Measurements from ENCODE around the gene C6orf62.
"Not testable (repeated sequence)": the region's sequence is repeated elsewhere in the genome, so short reads cannot be mapped to it uniquely, and the experiment has no call there.

Gene C6orf62

DNA sequence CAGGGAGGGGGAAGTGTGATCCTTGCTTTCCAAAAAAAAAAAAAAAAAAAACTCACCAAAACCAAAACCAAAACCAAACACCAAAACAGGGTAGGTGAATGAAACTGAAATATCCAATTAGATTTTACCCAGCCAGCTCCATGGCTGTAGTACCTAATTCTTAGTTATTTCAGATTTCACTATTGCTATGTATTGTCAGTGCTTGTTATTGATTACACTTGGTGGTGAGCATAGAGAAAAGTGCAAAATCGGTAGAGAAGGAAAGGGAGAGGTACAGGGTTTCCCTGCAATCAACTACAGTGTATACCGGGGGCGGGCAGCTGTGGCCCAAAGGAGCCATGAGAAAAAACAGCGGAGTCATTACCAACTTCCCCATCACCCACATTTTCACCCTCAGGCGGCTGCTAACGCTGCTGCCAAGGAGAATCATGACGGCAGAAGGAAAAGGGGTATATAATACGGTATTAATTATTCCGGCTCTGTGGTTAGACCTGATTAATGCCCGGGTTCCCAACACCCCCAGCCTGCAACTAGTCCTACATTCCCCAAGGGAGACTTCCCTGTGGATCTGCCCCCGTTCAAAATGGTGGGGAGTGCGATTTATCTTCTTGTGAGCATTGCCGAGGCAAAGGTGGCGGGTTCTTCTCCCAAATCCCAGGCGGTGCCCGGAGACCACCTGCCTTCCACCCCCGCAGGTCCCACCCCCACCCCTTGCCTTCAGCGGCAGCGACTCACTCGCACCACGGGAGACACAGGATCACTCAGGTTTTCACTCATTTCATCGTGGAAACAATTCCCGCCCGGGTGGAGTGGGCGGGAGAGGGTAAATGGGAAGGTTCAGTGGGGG lies at the start of gene C6orf62:
C6orf62 (minus strand) TSS at position 30 of the 847 bp plus-strand sequence. CDS start 486 bp downstream, outside the sequence.
- no peak for DNase-seq

DNA sequence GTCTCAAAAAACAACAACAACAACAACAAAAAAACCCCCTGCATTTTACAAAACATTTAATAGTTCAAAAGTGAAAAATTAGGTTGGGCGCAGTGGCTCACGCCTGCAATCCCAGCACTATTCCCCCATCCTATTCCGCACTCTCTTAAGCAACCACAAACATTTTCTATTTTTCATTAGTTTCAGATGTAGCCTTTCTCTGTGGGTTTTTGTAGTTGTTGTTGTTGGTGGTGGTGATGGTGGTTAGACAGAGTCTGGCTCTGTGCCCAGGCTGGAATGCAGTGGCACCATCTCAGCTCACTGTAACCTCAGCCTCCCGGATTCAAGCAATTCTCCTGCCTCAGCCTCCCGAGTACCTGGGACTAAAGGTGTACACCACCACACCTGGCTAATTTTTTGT lies 49.4 kb upstream of the C6orf62 start:
- DNase-seq = no peak

DNA sequence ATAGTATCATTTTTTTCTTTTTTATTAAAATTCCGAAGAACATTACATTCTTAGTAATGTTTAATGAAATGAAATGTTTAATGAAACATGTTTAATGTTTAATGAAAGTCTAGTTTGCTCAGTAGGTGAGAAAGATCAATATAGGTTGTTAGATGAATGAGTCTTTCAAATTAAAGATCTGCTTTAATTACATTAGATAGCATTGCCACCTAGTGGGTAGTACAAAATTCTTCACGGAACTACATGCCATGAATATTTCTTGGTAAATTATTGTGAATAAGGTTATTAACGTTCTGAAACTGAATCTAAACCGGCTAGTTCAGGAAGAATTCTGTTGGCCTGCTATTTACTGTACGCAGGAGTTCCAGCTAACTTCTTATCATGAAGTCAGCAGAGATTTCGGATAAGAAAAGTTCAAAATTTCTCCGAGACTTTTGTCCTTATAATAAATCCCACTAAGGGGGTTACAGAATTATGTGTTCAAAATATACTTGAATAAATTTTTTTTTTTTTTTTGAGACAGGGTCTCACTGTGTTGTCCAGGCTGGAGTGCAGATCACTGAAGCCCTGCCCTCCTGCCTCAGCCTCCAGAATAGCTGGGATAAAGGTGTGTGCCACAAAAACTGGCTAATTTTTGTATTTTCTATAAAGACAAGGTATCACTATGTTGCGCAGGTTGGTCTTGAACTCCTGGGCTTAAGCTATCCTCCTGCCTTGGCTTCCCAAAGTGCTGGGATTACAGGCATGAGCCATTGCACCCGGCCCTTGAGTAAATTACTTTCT lies 47.9 kb upstream of the C6orf62 start:
- DNase-seq = no peak

DNA sequence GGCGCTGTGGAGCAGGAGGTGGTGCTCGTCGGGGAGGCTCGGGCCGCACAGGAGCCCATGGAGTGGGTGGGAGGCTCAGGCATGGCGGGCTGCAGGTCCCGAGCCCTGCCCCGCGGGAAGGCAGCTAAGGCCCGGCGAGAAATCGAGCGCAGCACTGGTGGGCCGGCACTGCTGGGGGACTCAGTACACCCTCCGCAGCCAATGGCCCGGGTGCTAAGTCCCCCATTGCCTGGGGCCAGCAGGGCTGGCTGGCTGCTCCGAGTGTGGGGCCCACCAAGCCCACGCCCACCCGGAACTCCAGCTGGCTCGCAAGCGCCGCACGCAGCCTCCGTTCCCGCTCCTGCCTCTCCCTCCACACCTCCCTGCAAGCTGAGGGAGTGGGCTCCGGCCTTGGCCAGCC lies 47.0 kb upstream of the C6orf62 start:
- DNase-seq = not testable (repeated sequence)

DNA sequence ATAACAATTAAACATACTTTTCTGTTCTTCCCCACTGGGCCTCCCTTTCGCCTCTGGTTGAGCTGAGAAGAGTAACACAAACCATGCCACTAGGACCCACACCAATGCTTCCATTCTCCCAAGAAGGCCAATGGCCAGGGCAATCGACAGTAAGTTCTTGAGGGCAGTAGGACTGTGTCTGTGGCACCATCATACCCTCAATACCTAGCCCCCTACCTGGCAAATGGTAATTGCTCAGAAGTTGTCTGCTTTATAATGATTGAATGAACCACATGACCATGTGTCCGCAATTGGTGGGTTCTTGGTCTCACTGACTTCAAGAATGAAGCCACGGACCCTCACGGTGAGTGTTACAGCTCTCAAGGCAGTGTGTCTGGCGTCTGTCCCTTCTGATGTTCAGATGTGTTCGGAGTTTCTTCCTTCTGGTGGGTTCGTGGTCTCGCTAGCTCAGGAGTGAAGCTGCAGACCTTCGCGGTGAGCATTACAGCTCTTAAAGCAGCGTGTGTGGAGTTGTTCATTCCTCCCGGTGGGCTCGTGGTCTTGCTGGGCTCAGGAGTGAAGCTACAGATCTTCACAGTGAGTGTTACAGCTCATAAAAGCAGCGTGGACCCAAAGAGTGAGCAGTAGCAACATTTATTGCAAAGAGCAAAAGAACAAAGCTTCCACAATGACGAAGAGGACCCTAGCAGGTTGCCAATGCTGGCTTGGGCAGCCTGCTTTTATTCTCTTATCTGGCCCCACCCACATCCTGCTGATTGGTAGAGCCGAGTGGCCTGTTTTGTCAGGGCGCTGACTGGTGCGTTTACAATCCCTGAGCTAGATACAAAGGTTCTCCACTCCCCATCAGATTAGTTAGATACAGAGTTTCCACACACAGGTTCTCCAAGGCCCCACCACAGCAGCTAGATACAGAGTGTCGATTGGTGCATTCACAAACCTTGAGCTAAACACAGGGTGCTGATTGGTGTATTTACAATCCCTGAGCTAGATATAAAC lies 46.2 kb upstream of the C6orf62 start:
- not testable (repeated sequence) for DNase-seq

DNA sequence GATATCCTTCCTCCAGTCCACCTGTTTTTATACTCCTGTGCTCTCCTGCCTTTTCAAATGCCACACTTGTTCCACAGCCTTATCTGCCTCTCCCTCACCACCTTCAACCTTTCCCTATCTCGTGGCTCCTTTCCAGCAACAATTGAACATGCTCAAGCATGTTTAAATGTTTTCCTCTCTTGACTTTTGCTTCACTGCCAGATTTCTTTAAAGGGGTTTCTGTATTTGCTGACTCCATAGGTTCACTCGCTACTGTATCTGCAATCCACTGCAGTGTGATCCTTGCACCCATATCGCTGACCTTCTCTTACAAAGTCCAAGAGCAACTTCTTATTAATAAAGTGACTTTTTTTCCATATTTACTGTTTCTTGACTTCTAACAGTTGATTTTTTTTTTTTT lies 44.6 kb upstream of the C6orf62 start:
- no peak for DNase-seq

DNA sequence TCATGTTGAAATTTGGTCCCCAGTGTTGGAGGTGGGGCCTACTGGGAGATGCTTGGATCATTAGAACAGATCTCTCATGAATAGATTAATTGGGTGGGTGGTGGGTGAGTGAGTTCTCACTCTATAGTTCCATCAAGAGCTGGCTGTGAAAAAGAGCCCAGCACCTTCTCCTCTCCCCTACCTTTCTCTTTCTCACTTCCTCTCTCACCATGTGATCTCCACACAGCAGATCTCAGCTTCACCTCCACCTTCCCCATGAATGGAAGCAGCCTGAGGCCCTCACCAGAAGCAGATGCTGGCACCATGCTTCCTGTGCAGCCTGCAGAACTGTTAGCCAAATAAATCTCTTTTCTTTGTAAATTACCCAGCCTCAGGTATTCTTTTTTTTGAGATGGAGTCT lies 42.9 kb upstream of the C6orf62 start:
- DNase-seq = no peak

DNA sequence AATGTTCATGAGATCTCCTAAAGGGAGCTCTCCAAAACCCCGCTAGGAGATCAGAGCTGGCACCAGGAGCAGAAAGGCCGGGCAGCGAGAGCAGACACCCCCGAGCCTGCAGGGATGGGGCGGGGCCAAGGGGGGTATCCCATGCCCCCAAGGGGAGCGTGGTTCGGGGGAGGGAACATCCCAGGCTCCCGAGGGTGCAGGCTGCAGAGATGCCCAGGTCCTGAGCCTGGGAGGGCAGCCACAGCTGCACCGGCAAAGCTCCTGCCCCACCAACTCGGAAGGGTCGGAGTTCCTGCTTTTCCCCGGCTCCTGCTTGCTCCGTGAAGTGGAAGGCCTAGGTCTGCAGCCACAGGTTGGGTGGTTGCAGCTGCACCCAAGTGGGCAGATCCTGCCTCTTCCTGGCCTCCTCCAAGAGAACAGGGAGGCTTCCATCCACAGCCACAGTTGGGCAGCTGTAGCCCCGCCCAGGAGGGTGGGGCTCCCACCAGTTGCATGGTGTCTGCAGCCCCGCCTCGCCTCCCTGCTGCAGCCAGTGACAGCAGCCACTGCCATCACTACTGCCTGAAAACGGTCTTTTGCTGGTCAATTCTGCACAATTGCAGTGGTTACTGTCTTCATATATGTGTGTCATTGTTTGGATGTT lies 42.4 kb upstream of the C6orf62 start:
- DNase-seq = no peak

DNA sequence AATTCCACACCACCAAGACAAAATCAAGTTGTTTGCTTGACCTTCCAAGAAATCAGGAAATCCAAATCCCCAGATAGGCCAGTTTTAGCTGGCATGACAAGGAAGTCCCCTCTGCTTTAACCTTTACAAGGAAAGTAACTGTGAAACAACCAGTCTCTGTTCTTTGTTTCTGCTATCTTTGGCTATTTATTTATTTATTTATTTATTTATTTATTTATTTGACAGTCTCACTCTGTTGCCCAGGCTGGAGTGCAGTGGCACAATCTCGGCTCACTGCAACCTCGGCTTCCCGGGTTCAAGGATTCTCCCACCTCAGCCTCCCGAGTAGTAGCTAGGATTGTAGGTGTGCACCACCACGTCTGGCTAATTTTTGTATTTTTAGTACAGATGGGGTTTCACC lies 41.3 kb upstream of the C6orf62 start:
- DNase-seq = no peak

DNA sequence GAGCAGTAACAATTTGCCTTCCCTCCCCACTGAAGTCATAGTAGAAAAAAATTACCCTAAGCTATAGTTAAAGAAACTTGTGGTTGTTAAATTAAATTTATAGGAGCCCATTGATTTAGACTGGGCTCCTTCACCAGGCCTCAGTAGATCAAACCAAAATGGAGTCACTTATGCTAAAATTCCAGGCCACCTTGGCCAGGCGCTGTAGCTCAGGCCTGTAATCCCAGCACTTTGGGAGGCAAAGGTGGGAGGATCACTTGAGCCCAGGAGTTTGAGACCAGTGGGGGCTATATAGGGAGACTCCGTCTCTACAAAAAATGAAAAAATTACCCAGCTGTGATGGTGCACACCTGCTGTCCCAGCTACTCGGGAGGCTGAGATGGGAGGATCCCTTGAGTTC lies 40.8 kb upstream of the C6orf62 start:
- no peak for DNase-seq

DNA sequence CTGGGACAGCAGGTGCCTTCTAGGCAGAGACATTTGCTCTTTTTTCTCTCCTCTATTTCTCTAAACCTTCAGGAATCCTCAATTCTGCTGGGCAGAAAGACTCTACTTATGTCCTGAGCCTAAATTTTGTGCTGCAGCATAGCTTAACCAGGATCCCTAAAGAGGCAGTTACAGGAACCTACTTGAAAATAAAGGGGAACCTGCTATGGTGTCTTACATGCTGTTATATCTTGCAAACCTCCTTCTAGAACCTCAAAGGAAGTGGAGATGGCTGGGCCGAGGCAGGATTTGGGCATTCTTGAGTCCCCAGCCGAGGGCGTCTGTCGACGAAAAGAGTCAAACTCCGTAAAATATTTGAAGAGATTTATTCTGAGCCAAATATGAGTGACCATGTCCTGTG lies 38.7 kb upstream of the C6orf62 start:
- no peak for DNase-seq

DNA sequence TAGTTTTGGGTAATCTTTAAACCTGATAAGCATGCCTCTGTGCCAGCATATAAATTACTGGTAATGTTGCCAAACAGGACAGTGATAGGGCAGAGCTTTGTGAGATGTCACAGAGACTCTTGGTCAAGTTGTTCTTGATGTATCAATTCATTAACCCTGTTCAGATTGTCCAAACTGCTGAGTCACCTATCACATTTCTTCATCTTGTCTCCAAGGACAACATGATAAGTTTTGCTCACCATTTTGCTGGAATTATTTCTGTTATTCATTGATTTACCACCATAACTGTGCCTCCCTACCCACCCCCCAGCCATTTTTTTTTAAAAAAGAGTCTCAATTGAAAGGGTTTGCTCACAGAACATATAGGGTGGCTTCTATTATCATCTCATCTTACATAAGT lies 36.3 kb upstream of the C6orf62 start:
- DNase-seq = no peak

DNA sequence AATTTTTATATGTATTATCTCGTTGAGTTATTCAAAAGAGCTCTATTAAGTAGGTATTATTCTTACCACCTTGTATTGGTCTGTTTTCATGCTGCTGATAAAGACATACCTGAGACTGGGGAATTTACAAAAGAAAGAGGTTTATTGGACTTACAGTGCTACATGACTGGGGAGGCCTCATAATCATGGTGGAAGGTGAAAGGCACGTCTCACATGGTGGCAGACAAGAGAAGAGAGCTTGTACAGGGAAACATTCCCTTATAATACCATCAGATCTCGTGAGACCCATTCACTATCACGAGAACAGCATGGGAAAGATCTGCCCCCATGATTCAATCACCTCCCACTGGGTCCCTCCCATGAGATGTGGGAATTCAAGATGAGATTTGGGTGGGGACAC lies 35.4 kb upstream of the C6orf62 start:
- not testable (repeated sequence) for DNase-seq

DNA sequence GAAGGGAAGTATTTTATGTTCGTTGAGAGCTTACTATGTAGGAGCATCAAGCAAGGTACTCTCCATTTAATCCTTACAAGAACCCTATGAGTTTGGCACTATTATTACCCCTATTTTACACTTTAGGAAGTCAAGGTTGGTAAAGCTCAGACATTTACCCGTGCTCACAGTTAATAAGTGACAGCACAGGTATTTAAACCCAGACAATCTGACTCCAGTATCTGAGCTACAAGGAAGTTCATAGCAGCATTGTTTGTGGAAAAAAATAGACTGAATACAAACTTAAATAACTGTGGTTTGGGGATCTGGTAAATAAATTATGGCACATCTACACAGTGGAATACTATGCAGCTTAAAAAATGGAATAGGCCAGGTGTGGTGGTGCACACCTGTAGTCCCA lies 34.6 kb upstream of the C6orf62 start:
- no peak for DNase-seq

DNA sequence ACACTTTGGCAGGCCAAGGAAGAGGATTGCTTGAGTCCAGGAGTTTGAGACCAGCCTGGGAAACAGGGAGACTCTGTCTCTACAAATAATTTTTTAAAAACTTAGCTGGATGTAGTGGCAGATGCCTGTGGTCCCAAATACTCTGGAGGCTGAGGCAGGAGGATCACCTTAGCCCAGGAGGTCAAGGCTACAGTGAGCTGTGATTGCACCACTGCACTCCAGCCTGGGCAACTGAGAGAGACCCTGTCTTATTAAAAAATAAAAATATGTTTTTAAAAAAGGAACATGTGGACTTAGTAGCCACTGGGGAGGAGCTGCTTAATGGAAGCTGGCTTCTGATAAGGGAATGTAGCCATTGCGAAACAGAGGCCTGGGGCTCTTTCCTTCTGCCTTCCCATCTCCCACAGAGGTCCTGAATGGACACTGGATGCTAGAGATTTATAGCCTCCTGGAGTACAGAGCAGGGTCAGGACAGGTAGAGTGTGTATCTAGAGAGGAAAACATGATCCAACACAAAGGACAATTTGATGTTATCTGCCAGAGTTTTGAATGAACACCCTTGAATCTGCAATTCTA lies 34.1 kb upstream of the C6orf62 start:
- no peak for DNase-seq

DNA sequence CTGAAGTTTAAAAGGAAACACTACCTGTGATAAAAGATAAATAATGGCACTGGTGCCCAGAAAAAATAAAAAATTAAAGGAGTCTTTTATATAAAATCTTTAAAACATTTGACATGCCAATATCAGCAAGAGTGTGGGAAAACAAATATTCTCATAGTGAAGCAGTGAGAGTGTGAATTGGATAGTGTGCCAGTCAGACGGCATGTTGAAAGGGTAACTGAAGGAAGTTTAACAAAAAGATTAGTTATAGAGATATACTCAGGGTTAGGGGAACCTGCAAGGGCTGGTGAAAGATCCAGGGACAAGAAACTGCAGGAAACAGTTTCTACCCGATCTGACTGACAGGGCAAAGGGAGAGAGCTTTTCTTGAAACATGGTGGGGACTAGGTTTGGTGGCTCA lies 33.5 kb upstream of the C6orf62 start:
- no peak for DNase-seq

DNA sequence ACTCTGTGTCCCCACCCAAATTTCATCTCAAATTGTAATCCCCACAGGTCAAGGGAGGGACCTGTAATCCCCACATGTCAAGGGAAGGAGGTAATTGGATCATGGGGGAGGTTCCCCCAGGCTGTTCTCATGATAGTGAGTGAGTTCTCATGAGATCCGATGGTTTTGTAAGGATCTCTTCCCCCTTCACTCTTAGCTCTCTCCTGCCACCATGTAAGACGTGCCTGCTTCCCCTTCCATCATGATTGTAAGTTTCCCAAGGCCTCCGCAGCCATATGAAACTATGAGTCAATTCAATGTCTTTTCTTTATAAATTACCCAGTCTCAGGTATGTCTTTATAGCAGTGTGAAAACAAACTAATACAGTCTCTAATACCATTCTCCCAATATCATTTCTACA lies 31.9 kb upstream of the C6orf62 start:
- not testable (repeated sequence) for DNase-seq

DNA sequence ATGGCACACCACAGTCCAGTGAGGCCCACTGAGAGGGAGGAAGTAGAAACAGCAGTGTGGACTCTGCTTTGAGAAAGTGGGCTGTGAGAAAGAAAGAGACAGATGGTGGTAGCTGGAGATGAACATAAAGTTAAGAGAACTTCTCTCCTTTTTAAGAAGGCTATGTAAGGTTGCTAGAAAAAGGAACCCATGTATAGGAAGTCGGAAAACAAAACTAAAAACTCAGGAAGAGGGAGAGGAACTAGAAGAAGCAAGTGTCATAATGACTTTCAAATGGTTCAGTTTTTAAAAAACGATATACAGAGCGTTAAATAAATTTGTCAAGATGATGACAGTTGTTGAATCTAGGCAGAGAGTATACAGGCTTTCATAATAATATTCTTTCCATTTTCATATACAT lies 30.3 kb upstream of the C6orf62 start:
- no peak for DNase-seq

DNA sequence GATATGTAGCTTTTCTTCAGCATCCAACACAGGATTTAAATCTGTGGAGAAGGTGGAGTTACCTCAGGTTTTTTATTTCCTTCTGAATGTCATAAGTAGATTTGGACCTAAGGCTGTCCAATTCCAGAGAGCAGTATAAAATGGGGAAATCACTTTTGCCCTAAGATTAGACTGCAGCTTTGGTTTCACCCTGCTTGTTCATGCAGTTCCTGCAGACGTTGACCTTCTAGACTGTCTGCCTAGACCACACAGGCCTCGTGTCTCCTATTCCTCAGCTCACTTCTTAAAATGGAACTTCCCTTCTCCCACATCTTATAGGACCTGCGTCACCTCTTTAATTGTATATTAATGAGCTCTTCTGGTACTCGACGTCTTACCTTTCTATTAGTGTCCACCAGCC lies 26.0 kb upstream of the C6orf62 start:
- no peak for DNase-seq

DNA sequence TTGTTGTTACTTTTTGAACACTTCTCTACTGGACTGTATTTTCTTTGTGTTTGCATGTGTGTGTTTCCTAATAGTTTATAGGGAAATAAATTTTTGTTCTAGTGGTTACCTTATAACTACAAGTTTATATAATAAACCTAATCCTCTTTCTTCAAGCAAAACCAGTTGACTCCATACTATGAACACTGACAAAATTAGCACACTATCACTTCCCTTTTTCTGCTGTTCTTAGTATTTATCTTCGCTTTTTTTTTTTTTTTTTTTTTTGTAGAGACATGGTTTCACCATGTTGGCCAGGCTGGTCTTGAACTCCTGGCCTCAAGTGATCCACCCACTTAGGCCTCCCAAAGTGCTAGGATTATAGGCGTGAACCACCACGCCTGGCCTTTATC lies 25.0 kb upstream of the C6orf62 start:
- no peak for DNase-seq

DNA sequence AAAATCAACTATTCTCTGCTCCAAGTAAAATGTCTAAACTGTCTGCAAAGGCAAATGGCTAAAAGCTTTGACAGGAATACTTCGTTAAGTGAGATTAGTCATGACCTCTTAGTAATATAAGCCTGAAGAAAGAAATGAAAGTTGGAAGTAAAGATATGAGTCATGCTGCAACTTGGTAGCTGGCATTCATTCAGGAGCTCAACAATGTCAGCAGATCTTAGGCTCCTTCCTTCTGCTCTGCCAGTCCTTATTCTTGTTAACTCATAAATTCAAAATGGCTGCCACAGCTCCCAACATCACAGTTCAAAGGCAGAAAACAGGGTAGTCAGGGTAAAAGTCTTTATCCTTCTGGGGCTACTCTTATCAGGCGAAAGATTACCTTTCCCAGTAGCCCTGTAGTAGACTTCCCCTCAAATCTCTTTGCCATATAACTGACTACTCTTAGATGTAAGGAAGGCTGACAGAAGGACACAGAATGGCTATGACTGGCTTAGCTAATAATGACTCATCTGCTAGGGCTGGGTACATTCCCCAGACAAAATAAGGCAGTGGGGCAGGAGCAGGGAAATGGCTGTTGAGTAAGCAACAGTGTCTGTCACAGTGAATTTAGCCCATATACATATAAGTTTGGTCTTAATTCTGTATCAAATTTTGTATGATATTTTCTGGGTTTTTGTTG lies 24.4 kb upstream of the C6orf62 start:
- DNase-seq = no peak

All from NCI-H187 (cell line).